ELR (cell line): ENCODE data around the gene CA5A.
"Not testable (repeated sequence)": the region's sequence is repeated elsewhere in the genome, so short reads cannot be mapped to it uniquely, and the experiment has no call there.

Source experiments
- DNase-seq: peaks from one replicate; pipeline ENCODE4 v3.0.0-alpha.2; 2015; ENCODE audit warnings: low read depth

CA5A gene

GRCh38 chr16:87948119-87948545, 11.8 kb upstream of the CA5A start:
- no peak for DNase-seq

GRCh38 chr16:87947356-87948118, 11.2 kb upstream of the CA5A start:
- no peak for DNase-seq

- DNase-seq: no peak
Observed at GRCh38 chr16:87946596-87947347, 10.4 kb upstream of the CA5A start.

GRCh38 chr16:87945351-87946042, 9.2 kb upstream of the CA5A start:
- DNase-seq: peak; percentile 69

- no peak for DNase-seq
Observed at GRCh38 chr16:87942680-87943079, 6.4 kb upstream of the CA5A start.

GRCh38 chr16:87939562-87940423, 3.5 kb upstream of the CA5A start:
- DNase-seq: no peak

- DNase-seq: no peak
Observed at GRCh38 chr16:87938412-87938949, 2.2 kb upstream of the CA5A start.

- DNase-seq: not testable (repeated sequence)
Observed at GRCh38 chr16:87937231-87937542, 858 bp upstream of the CA5A start.

- not testable (repeated sequence) for DNase-seq
Observed at GRCh38 chr16:87936016-87936374, 334 bp downstream of the CA5A start.

GRCh38 chr16:87934752-87935425, 1.4 kb downstream of the CA5A start:
- DNase-seq: not testable (repeated sequence)

GRCh38 chr16:87933140-87933495, 3.2 kb downstream of the CA5A start:
- DNase-seq: no peak

GRCh38 chr16:87932475-87933139, 3.7 kb downstream of the CA5A start:
- DNase-seq: not testable (repeated sequence)

- no peak for DNase-seq
Observed at GRCh38 chr16:87931504-87931903, 4.8 kb downstream of the CA5A start.

- no peak for DNase-seq
Observed at GRCh38 chr16:87930456-87930855, 5.9 kb downstream of the CA5A start.

GRCh38 chr16:87929986-87930385, 6.3 kb downstream of the CA5A start:
- DNase-seq: no peak

- DNase-seq: no peak
Observed at GRCh38 chr16:87927195-87927562, 9.2 kb downstream of the CA5A start.

- DNase-seq: no peak
Observed at GRCh38 chr16:87926246-87927194, 9.8 kb downstream of the CA5A start.

GRCh38 chr16:87924811-87925670, 11.3 kb downstream of the CA5A start:
- no peak for DNase-seq
